ENCODE measurements around the gene MTMR3. TPM values are rescaled to one million over a fixed set of nuclear protein-coding genes. Genes with fewer than 3 reads are reported as not detected.

The MTMR3 gene
- total RNA-seq, 1 experiment from 2014 or later = 27.0 TPM

GRCh38 chr22:30009478-30009877 lies 126.5 kb downstream of the MTMR3 start:
- DNase-seq (ENCODE audit: low read depth, low spot score) = no peak
- H3K27me3 ChIP-seq (ENCODE audit: insufficient read depth, low read length) = no peaks in the 10 kb centered on the region
- no peak for ATAC-seq
- H2AFZ ChIP-seq (ENCODE audit: low read depth, low read length, poor library complexity, severe bottlenecking) = no peak overlapping the region
- no peaks in the 10 kb centered on the region for H3K9me3 ChIP-seq (ENCODE audit: control insufficient read depth in 1 of 2, insufficient read depth in 1 of 2, low read depth in 1 of 2, low read length in 2 of 2)
- H3K4me1 ChIP-seq (ENCODE audit: control insufficient read depth in 1 of 2, insufficient read depth in 2 of 2, low read length in 2 of 2) = no peaks in the 10 kb centered on the region
- peaks cover 4% of the 10 kb centered on the region; the same call in 1 of the 2 replicates for H4K20me1 ChIP-seq (ENCODE audit: insufficient read depth)
- H3K4me2 ChIP-seq (ENCODE audit: low read length) = no peak overlapping the region
- TF ChIP-seq CEBPB (IDR thresholded peaks at IDR 0.05; ENCODE audit: low read depth) (no peak), MAX (IDR thresholded peaks at IDR 0.05) (no peak), FOSL1 (IDR thresholded peaks at IDR 0.05; ENCODE audit: low read depth) (no peak), SIN3A (IDR thresholded peaks at IDR 0.05; ENCODE audit: low read depth) (no peak), CBX3 (IDR thresholded peaks at IDR 0.05; ENCODE audit: low read depth) (no peak), POLR2A (IDR thresholded peaks at IDR 0.05; ENCODE audit: borderline replicate concordance, extremely low read depth, insufficient read depth, insufficient read length) (no peak), RAD21 (IDR thresholded peaks at IDR 0.05; ENCODE audit: low read depth) (no peak)
- ChIA-PET CTCF (no interaction called here), POLR2A (no interaction called here), RAD21 (ENCODE audit: low non-redundant PET in 1 of 2, low total read pairs in 2 of 2, uncharacterized antibody in 2 of 2, unreplicated experiment in 2 of 2) (no interaction called here)
- H3K36me3 ChIP-seq (ENCODE audit: control insufficient read depth in 1 of 2, insufficient read depth in 2 of 2, low read length in 2 of 2) = peaks cover 5 to 14% of the 10 kb centered on the region in 2 experiments; a peak in 3 of 4 replicates
- no TSS peak for BruUV-seq (replicated peaks)
- no peaks in the 10 kb centered on the region for H3K9me2 ChIP-seq (ENCODE audit: insufficient read depth)
- no peak overlapping the region for H3K4me3 ChIP-seq (replicated peaks in 1 of 2; ENCODE audit: low read depth in 1 of 2, low read length in 2 of 2)
- H3K9ac ChIP-seq (ENCODE audit: low read length) = no peak overlapping the region
- no peak overlapping the region for H3K27ac ChIP-seq (ENCODE audit: low read depth, low read length)
- intact Hi-C loops (cut with micrococcal nuclease) = no loop called here
- H3K79me2 ChIP-seq (ENCODE audit: insufficient read depth, low read length) = no peaks in the 10 kb centered on the region

- Histone ChIP-seq H3K27me3 (ENCODE audit: insufficient read depth, low read length) (no peaks in the 10 kb centered on the region), H3K4me2 (ENCODE audit: low read length) (no peak overlapping the region), H3K9me2 (ENCODE audit: insufficient read depth) (no peaks in the 10 kb centered on the region), H2AFZ (ENCODE audit: low read depth, low read length, poor library complexity, severe bottlenecking) (no peak overlapping the region), H3K4me1 (ENCODE audit: control insufficient read depth in 1 of 2, insufficient read depth in 2 of 2, low read length in 2 of 2) (no peaks in the 10 kb centered on the region), H3K36me3 (ENCODE audit: control insufficient read depth in 1 of 2, insufficient read depth in 2 of 2, low read length in 2 of 2) (peaks cover 5 to 24% of the 10 kb centered on the region in 2 experiments; a peak in 3 of 4 replicates), H3K9ac (ENCODE audit: low read length) (no peak overlapping the region), H3K27ac (ENCODE audit: low read depth, low read length) (no peak overlapping the region), H3K79me2 (ENCODE audit: insufficient read depth, low read length) (no peaks in the 10 kb centered on the region), H3K4me3 (replicated peaks in 1 of 2; ENCODE audit: low read depth in 1 of 2, low read length in 2 of 2) (no peak overlapping the region), H4K20me1 (ENCODE audit: insufficient read depth) (no peaks in the 10 kb centered on the region), H3K9me3 (ENCODE audit: control insufficient read depth in 1 of 2, insufficient read depth in 1 of 2, low read depth in 1 of 2, low read length in 2 of 2) (no peaks in the 10 kb centered on the region)
- intact Hi-C loops (cut with micrococcal nuclease) = no loop called here
- DNase-seq (ENCODE audit: low read depth, low spot score) = no peak
- ATAC-seq = no peak
- ChIA-PET POLR2A (no interaction called here), CTCF (interaction anchor here (0.8 kb wide), 1 partner anchor 12 kb away, joined by 3 read pairs; no protein-coding TSS in a partner anchor), RAD21 (ENCODE audit: low non-redundant PET in 1 of 2, low total read pairs in 2 of 2, uncharacterized antibody in 2 of 2, unreplicated experiment in 2 of 2) (no interaction called here)
- TF ChIP-seq SRF (IDR thresholded peaks at IDR 0.05; ENCODE audit: low read depth) = no peak
- TF ChIP-seq JUND (IDR thresholded peaks at IDR 0.05) = no peak
- TF ChIP-seq ZBTB33 (IDR thresholded peaks at IDR 0.05; ENCODE audit: extremely low read depth, insufficient replicate concordance, low read length) = no peak
- no peak for TF ChIP-seq YY1 (IDR thresholded peaks at IDR 0.05; ENCODE audit: extremely low read depth, insufficient replicate concordance, low read depth, low read length)
- no peak for TF ChIP-seq SP1 (IDR thresholded peaks at IDR 0.05; ENCODE audit: low read depth)
- TF ChIP-seq EZH2 (IDR thresholded peaks at IDR 0.05) = no peak
- no peak for TF ChIP-seq ZFX (IDR thresholded peaks at IDR 0.05)
- no peak for TF ChIP-seq RAD21 (IDR thresholded peaks at IDR 0.05; ENCODE audit: low read depth)
- no peak for TF ChIP-seq POLR2A (IDR thresholded peaks at IDR 0.05; ENCODE audit: borderline replicate concordance, extremely low read depth, insufficient read depth, insufficient read length)
- TF ChIP-seq CBX3 (IDR thresholded peaks at IDR 0.05; ENCODE audit: low read depth) = no peak
- TF ChIP-seq EGR1 (IDR thresholded peaks at IDR 0.05; ENCODE audit: low read depth) = no peak
- no peak for TF ChIP-seq EZH2phosphoT487 (IDR thresholded peaks at IDR 0.05; ENCODE audit: borderline replicate concordance)
- no peak for TF ChIP-seq MAX (IDR thresholded peaks at IDR 0.05)
- no peak for TF ChIP-seq ATF3 (IDR thresholded peaks at IDR 0.05)
- no peak for TF ChIP-seq FOSL1 (IDR thresholded peaks at IDR 0.05; ENCODE audit: low read depth)
- BruUV-seq (replicated peaks) = no TSS peak
Measured at GRCh38 chr22:30010789-30011405, 127.9 kb downstream of the MTMR3 start.

Data from HCT116 (cell line).